Ishikawa (cell line): ENCODE measurements around the gene LY9.

ENCODE experiments used
- CEBPB ChIP-seq: IDR thresholded peaks from 2 replicates; pipeline ENCODE4 v1.6.1; 2012
- CREB1 ChIP-seq: IDR thresholded peaks from 2 replicates; pipeline ENCODE4 v1.6.1; 2012; ENCODE audit warnings: low read depth
- EGR1 ChIP-seq: IDR thresholded peaks from 2 replicates; pipeline ENCODE4 v1.6.1; 2012
- EP300 ChIP-seq: IDR thresholded peaks from 2 replicates; pipeline ENCODE4 v1.6.1; 2012; ENCODE audit warnings: borderline replicate concordance
- FOXM1 ChIP-seq: IDR thresholded peaks from 2 replicates; pipeline ENCODE4 v1.6.1; 2012; ENCODE audit warnings: low read depth, borderline replicate concordance
- MAX ChIP-seq: IDR thresholded peaks from 2 replicates; pipeline ENCODE4 v1.6.1; 2012
- NFIC ChIP-seq: IDR thresholded peaks from 2 replicates; pipeline ENCODE4 v1.6.1; 2012
- RAD21 ChIP-seq: IDR thresholded peaks from 2 replicates; pipeline ENCODE4 v1.6.1; 2012; ENCODE audit warnings: low read depth
- REST ChIP-seq: IDR thresholded peaks from 2 replicates; pipeline ENCODE4 v1.6.1; 2012; ENCODE audit warnings: low read depth, mild to moderate bottlenecking
- TAF1 ChIP-seq: IDR thresholded peaks from 2 replicates; pipeline ENCODE4 v1.6.1; 2012; ENCODE audit warnings: low read depth, mild to moderate bottlenecking
- TCF12 ChIP-seq: IDR thresholded peaks from 2 replicates; pipeline ENCODE4 v1.6.1; 2012; ENCODE audit warnings: low read depth
- TEAD4 ChIP-seq: IDR thresholded peaks from 2 replicates; pipeline ENCODE4 v1.6.1; 2012
- YY1 ChIP-seq: IDR thresholded peaks from 2 replicates; pipeline ENCODE4 v1.6.1; 2012; ENCODE audit warnings: low read depth
- ZBTB7A ChIP-seq: IDR thresholded peaks from 2 replicates; pipeline ENCODE4 v1.6.1; 2012; ENCODE audit warnings: low read depth
- TF ChIP-seq, protein P1 (sequence below): IDR thresholded peaks from 2 replicates; pipeline ENCODE4 v1.6.1; 2012

The LY9 gene

DNA sequence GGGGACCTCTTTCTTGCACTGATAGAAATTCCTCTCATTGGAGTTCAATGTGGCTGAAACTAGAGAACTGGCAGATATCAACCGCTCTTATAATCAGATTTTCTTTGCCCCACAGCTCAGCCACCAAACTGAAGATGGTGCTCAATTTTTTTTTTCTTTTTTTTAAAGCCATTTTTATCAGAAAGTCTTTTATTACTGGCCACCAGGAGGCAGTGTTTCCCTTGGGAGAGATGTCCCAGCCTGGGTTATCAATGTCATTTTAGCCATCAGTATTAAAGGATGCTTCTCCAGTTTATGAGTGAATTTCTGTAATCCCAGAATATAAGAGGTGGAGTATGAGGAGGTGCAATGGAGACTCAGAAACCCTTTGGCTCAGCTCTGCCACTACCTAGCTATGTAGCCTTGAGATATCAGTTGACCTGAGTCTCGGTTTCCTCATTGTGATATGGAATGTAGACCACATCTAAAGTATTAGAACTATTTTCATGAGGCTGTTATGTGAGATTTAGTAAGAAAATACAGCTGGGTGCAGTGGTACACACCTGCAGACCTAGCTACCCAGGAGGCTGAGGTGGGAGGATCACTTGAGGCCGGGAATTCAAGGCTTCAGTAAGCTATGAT, 39.1 kb downstream of the LY9 start:
- no peak for TF ChIP-seq TCF12
- peak; percentile 78 for TF ChIP-seq RAD21

- TF ChIP-seq RAD21 (no peak), CEBPB (no peak)
Measured at GRCh38 chr1:160835751-160836150, 39.8 kb downstream of the LY9 start.

GRCh38 chr1:160836561-160836960, 40.6 kb downstream of the LY9 start:
- TF ChIP-seq MAX: no peak
- TF ChIP-seq TEAD4: no peak
- TF ChIP-seq FOXM1: no peak
- no peak for TF ChIP-seq TCF12
- TF ChIP-seq REST: no peak
- no peak for TF ChIP-seq EP300
- TF ChIP-seq RAD21: no peak
- TF ChIP-seq CREB1: no peak
- TF ChIP-seq EGR1: no peak
- no peak for TF ChIP-seq NFIC
- no peak for TF ChIP-seq ZBTB7A
- no peak for TF ChIP-seq YY1
- TF ChIP-seq TAF1: no peak
- no peak for TF ChIP-seq CEBPB
- TF ChIP-seq, protein P1, sequence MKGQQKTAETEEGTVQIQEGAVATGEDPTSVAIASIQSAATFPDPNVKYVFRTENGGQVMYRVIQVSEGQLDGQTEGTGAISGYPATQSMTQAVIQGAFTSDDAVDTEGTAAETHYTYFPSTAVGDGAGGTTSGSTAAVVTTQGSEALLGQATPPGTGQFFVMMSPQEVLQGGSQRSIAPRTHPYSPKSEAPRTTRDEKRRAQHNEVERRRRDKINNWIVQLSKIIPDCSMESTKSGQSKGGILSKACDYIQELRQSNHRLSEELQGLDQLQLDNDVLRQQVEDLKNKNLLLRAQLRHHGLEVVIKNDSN: no peak

- TF ChIP-seq YY1 (no peak), NFIC (no peak), EP300 (no peak), REST (no peak)
- TF ChIP-seq, protein P1: no peak
Measured at GRCh38 chr1:160836981-160837557, 41.1 kb downstream of the LY9 start.

DNA sequence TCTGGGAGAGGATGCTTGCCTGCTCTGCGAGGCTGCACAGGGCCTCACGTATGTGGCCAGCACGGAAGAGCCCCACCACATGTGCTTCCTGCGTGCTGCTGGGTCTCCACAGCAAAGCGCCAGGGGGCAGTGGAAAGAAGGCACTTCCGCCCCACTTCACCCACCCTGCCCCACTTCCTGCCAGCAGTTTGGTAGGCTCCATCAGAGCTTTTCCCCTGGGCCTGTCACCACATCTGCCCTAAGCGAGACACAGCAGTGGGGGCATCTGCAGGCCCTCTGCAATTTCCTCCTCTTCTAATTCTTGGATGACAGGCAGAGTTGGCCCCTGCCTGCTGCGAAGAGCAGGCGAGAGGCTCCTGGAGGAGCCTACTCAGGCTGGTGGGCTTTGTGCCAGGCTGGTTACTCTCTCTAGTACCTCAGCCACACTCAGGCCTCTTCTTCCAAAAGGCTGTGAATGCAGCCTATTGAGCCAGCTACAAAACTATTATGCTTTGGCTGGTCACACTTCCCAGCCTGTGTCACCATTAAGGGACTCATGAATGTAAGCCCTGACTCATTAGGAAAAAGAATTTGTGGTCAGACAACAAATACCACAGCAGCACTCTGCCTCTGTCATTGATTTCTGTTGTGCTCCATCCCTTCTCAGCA, 41.7 kb downstream of the LY9 start:
- TF ChIP-seq FOXM1: no peak
- no peak for TF ChIP-seq EGR1
- no peak for TF ChIP-seq CEBPB
- no peak for TF ChIP-seq ZBTB7A
- TF ChIP-seq TEAD4: no peak
- no peak for TF ChIP-seq EP300
- TF ChIP-seq RAD21: no peak
- TF ChIP-seq CREB1: no peak
- TF ChIP-seq, protein P1: no peak
- TF ChIP-seq YY1: no peak

- TF ChIP-seq MAX: no peak
- TF ChIP-seq TAF1: no peak
- no peak for TF ChIP-seq TEAD4
- TF ChIP-seq EP300: no peak
- TF ChIP-seq TCF12: no peak
Measured at GRCh38 chr1:160838888-160839287, 42.9 kb downstream of the LY9 start.
